Subcutaneous abdominal adipose tissue (tissue), 5 donors: Measurements from ENCODE around the gene PRAMEF27.
"Not testable (repeated sequence)": the region's sequence is repeated elsewhere in the genome, so short reads cannot be mapped to it uniquely, and the experiment has no call there.

Experiments used
- H3K27ac ChIP-seq: one replicate; pipeline ENCODE4 v1.7.0; 2013; ENCODE audit warnings: low read depth, mild to moderate bottlenecking, inconsistent platforms, low read length, moderate library complexity
- H3K27me3 ChIP-seq, 5 donors: one replicate each; pipeline ENCODE4 v1.7.0; 2013; ENCODE audit warnings: low read length in 5 of 5, inconsistent platforms in 1 of 5; ENCODE audit not compliant: control insufficient read depth in 5 of 5, insufficient read depth in 4 of 5
- H3K36me3 ChIP-seq, 5 donors: one replicate each; pipeline ENCODE4 v1.7.0; 2013; ENCODE audit warnings: low read length in 5 of 5; ENCODE audit not compliant: control insufficient read depth in 5 of 5, insufficient read depth in 5 of 5
- H3K4me1 ChIP-seq, 5 donors: one replicate each; pipeline ENCODE4 v1.7.0; 2013; ENCODE audit warnings: low read length in 5 of 5, mild to moderate bottlenecking in 3 of 5, moderate library complexity in 1 of 5; ENCODE audit not compliant: control insufficient read depth in 5 of 5, insufficient read depth in 5 of 5
- H3K4me3 ChIP-seq, 5 donors: one replicate each; pipeline ENCODE4 v1.7.0; 2013; ENCODE audit warnings: low read length in 5 of 5, low read depth in 1 of 5
- H3K9ac ChIP-seq, 5 donors: one replicate each; pipeline ENCODE4 v1.7.0; 2013; ENCODE audit warnings: low read length in 5 of 5, mild to moderate bottlenecking in 4 of 5, moderate library complexity in 3 of 5
- H3K9me3 ChIP-seq, 5 donors: one replicate each; pipeline ENCODE4 v1.7.0; 2013; ENCODE audit warnings: low read length in 5 of 5; ENCODE audit not compliant: control insufficient read depth in 5 of 5
- donor health status: healthy.
- donor health status: healthy.
- donor health status: healthy.
- donor health status: healthy.
- donor health status: healthy.

The PRAMEF27 gene

DNA sequence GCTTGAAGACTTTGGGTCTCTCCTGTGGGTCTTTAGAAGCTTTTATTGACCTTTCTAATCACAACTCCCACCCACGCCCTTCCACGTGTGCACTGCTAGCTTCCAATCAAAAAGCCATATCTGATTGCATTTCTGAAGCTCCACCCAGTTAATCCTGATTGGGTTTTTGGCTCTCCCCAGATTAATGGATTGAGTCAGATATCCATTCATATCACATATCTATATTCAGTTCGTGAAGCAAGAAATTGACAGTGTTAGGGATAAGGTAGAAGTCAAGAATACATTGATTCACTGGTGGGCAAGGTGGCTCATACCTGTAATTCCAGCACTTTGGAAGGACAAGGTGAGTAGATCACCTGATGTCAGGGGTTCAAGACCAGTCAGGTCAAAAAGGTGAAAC, at the start of gene PRAMEF27:
PRAMEF27 (minus strand) TSS at position 101 of the 400 bp plus-strand sequence. CDS start 2,916 bp downstream, outside the sequence.
- not testable (repeated sequence) for H3K4me3 ChIP-seq, H3K9me3 ChIP-seq, H3K27me3 ChIP-seq, H3K36me3 ChIP-seq, H3K9ac ChIP-seq, H3K27ac ChIP-seq, H3K4me1 ChIP-seq

DNA sequence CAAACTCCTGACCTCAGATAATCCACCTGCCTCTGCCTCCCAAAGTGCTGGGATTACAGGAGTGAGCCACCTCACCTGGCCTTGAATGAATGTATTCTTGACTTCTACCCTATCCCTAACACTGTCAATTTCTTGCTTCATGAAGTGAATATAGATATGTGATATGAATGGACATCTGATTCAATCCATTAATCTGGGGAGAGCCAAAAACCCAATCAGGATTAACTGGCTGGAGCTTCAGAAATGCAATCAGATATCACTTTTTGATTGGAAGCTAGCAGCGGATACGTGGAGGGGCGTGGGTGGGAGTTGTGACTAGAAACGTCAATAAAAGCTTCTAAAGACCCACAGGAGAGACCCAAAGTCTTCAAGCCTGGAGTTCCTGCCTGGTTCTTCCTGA, 14.1 kb upstream of the PRAMEF27 start, which contains the start of gene PRAMEF25:
PRAMEF25 (plus strand) TSS at position 301 of the 400 bp plus-strand sequence. CDS start 2,920 bp downstream, outside the sequence.
- not testable (repeated sequence) for H3K9me3 ChIP-seq, H3K27ac ChIP-seq, H3K36me3 ChIP-seq, H3K27me3 ChIP-seq, H3K9ac ChIP-seq, H3K4me3 ChIP-seq, H3K4me1 ChIP-seq

DNA sequence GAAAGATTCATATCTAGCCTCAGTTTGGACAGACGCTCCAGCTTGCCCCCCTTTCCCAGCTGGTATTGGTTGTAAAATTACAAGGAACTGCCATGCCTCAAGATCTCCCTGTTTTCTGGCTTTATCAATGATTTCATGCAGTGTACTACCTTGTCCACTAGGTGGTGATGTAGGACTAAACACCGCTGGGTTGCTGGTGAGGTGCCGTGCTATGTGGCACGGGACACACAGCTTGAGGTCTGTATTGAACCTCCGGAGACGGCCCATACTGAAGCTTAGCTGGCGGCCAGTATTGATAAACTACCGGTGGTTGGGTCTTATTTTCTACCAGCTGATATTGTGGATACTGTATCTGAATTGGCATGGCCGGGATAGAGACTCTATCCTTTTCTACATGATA, 36.5 kb downstream of the PRAMEF27 start:
- H3K36me3 ChIP-seq, H3K4me3 ChIP-seq: not testable (repeated sequence)

DNA sequence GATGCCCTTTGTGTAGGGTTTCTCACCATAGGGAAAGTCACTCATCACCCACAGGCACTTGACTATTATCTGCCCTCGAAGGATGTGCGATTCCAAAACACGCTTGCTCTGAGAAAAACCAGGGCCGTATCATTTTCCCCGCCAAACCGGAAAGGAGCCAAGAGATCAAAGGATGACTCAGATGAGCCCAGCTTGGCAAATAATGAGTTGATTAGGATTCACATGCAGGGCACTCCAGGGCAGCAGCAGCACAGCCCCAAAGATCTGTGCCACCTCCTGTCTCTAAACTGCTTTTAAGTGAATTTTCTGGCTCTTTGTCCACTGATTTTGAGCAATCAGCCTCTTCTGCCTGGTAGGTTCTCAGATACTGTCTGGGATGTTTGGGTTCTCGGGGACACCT, 44.4 kb downstream of the PRAMEF27 start:
- H3K9me3 ChIP-seq, H3K36me3 ChIP-seq, H3K9ac ChIP-seq: not testable (repeated sequence)

More for the DNA sequence above, 36.5 kb downstream of the PRAMEF27 start:
- not testable (repeated sequence) for H3K27ac ChIP-seq, H3K9ac ChIP-seq, H3K9me3 ChIP-seq, H3K4me1 ChIP-seq, H3K27me3 ChIP-seq

DNA sequence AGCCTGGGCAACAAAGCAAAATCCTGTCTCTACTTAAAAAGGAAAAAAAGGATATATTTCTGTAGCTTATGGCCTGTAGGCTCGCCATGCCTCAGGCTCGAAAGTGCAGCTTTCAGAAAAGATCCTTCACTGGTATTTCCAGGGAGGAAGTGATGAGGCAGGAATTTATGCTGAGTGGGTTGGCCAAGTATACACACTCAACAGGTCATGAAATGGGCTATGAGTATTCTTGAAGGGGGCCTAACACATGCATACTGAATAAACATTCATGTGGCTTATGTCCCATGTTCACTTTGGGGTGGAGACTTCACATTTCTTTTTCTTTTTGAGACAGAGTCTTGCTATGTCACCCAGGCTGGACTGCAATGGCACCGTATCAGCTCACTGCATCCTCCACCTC, 47.0 kb downstream of the PRAMEF27 start:
- H3K4me1 ChIP-seq, H3K27ac ChIP-seq, H3K27me3 ChIP-seq, H3K9me3 ChIP-seq, H3K36me3 ChIP-seq, H3K4me3 ChIP-seq, H3K9ac ChIP-seq: not testable (repeated sequence)

More for the DNA sequence above, 44.4 kb downstream of the PRAMEF27 start:
- H3K27ac ChIP-seq, H3K4me1 ChIP-seq, H3K27me3 ChIP-seq, H3K4me3 ChIP-seq: not testable (repeated sequence)

DNA sequence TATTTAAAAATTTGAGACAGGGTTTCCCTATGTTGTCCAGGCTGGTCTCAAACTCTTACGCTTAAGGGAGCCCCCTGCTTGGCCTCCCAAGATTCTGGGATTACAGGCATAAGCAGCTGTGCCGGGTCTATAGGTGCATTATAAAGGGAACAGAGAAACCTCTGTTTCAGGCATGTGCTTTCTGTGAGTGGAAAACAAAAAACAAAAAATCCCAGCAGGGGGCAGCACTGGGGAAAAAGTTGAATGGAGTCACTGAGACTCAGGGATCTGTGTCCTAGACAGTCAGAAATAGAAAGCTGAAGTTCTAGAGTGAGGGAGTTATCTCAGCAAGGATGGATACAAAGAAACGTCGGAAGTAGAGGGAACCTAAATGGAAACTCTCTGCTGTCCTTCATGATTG, 50.6 kb downstream of the PRAMEF27 start:
- not testable (repeated sequence) for H3K36me3 ChIP-seq, H3K9me3 ChIP-seq, H3K27ac ChIP-seq, H3K4me3 ChIP-seq, H3K27me3 ChIP-seq, H3K4me1 ChIP-seq, H3K9ac ChIP-seq
